ENCODE data around the gene APLF.

DNA sequence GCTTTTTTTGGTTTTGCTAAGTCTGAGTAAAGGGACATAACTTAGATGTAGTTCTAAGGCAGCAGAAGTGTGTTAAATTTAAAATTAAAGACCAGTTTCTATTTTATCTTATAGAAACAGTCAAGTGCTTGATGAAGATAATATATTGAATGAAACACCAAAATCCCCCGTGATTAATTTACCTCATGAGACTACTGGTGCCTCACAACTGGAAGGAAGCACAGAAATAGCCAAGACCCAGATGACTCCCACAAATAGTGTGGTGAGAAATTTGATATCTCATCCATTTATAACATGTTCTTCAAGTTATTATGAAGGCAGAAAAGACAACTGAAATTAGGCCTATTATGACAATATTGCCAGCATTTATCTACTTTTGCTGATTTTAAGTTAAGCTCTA, 45.6 kb downstream of the APLF start:
- TF ChIP-seq, protein P1, sequence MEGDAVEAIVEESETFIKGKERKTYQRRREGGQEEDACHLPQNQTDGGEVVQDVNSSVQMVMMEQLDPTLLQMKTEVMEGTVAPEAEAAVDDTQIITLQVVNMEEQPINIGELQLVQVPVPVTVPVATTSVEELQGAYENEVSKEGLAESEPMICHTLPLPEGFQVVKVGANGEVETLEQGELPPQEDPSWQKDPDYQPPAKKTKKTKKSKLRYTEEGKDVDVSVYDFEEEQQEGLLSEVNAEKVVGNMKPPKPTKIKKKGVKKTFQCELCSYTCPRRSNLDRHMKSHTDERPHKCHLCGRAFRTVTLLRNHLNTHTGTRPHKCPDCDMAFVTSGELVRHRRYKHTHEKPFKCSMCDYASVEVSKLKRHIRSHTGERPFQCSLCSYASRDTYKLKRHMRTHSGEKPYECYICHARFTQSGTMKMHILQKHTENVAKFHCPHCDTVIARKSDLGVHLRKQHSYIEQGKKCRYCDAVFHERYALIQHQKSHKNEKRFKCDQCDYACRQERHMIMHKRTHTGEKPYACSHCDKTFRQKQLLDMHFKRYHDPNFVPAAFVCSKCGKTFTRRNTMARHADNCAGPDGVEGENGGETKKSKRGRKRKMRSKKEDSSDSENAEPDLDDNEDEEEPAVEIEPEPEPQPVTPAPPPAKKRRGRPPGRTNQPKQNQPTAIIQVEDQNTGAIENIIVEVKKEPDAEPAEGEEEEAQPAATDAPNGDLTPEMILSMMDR (IDR thresholded peaks at IDR 0.05; ENCODE audit: control extremely low read depth in 1 of 3, insufficient read depth in 1 of 3, low read depth in 1 of 3, low read length in 3 of 3), result no peak
- TF ChIP-seq JUN (IDR thresholded peaks at IDR 0.05; ENCODE audit: low read depth, low read length) (no peak), RNF2 (IDR thresholded peaks at IDR 0.05; ENCODE audit: borderline replicate concordance, low read depth, low read length, missing control alignments, poor library complexity, severe bottlenecking) (no peak), POLR2AphosphoS5 (IDR thresholded peaks at IDR 0.05; ENCODE audit: low read depth, low read length) (no peak), BRCA1 (IDR thresholded peaks at IDR 0.05; ENCODE audit: low read depth, low read length) (no peak), POLR2A (IDR thresholded peaks at IDR 0.05; ENCODE audit: control extremely low read depth in 1 of 2, low read depth in 2 of 2, low read length in 2 of 2) (no peak), HDAC2 (IDR thresholded peaks at IDR 0.05; ENCODE audit: borderline replicate concordance in 1 of 2, low read depth in 2 of 2, low read length in 2 of 2) (no peak), ATF2 (IDR thresholded peaks at IDR 0.05; ENCODE audit: low read length) (no peak), CBX5 (IDR thresholded peaks at IDR 0.05; ENCODE audit: low read depth, low read length) (no peak), RAD21 (IDR thresholded peaks at IDR 0.05 in 1 of 2, conservative IDR thresholded peaks at IDR 0.05 in 1 of 2; ENCODE audit: low read depth in 2 of 2, low read length in 2 of 2) (no peak), EZH2 (IDR thresholded peaks at IDR 0.05; ENCODE audit: low read depth, low read length, severe bottlenecking) (no peak)
